Ovary (tissue), 9 donors: ENCODE measurements around the gene CSNK2A2. TPM values are rescaled to one million over a fixed set of nuclear protein-coding genes. Genes with fewer than 3 reads are reported as not detected.

Experiments
- DNase-seq, 5 donors: peaks; one replicate each; pipeline ENCODE4 v3.0.0-alpha.2; 2019 to 2020
- H3K27ac ChIP-seq, 2 donors: fragments of 200-600 bp; one replicate each; pipeline versions ENCODE4 v1.5.1 to v1.8.0; 2019 to 2022
- H3K27me3 ChIP-seq: fragments of 200-600 bp; one replicate; pipeline ENCODE4 v1.8.0; 2022
- H3K36me3 ChIP-seq: fragments of 200-600 bp; sonication (generic); one replicate; pipeline ENCODE4 v1.5.1; 2019
- H3K4me1 ChIP-seq: one replicate; pipeline ENCODE4 v1.8.1; 2013; ENCODE audit warnings: mild to moderate bottlenecking, moderate library complexity; ENCODE audit not compliant: insufficient read depth
- H3K4me3 ChIP-seq: fragments of 200-600 bp; sonication (generic); one replicate; pipeline ENCODE4 v1.5.1; 2017
- H3K9me3 ChIP-seq, 2 donors: fragments of 200-600 bp in 1 of 2; sonication (generic) in 1 of 2; one replicate each; pipeline versions ENCODE4 v1.5.1 to v1.8.1; 2013 to 2019; ENCODE audit warnings: mild to moderate bottlenecking in 1 of 2, moderate library complexity in 1 of 2
- CTCF ChIP-seq, 3 donors: fragments of 450-650 bp in 2 of 3; fragments of 200-600 bp in 1 of 3; IDR thresholded peaks; one replicate each; pipeline versions ENCODE4 v1.5.1 to v1.8.0; 2016 to 2022; ENCODE audit warnings: antibody characterized with exemption in 3 of 3, mild to moderate bottlenecking in 1 of 3
- EP300 ChIP-seq: sonication (generic); formaldehyde crosslinking; IDR thresholded peaks from one replicate; pipeline ENCODE4 v1.6.1; 2017; ENCODE audit warnings: antibody characterized with exemption
- POLR2A ChIP-seq: fragments of 450-650 bp; IDR thresholded peaks from one replicate; pipeline ENCODE4 v1.6.1; 2017; ENCODE audit warnings: antibody characterized with exemption, mild to moderate bottlenecking, moderate library complexity
- WGBS, 3 donors: extraction: QIAGEN DNeasy Blood & Tissue Kit in 1 of 3; methylation state at CpG; one replicate each; pipeline versions ENCODE4 v1.1.5 to v1.1.7; 2013 to 2017; 5-methylcytosine and 5-hydroxymethylcytosine counted together
- intact Hi-C, 4 donors: fragments of 100-400 bp; cut with DNase I; formaldehyde crosslinking; loops; one replicate each; pipeline versions ENCODE4 v1.11.0 to v1.15.1; 2022 to 2023
- polyA plus RNA-seq, 2 donors: library from polyadenylated mRNA; stranded (reverse); fragments of 200-250 nt in 1 of 2; fragments of 350-450 nt in 1 of 2; fragmentation: Illumina TruSeq in 1 of 2; extraction: RNeasy Lipid Tissue Mini Kit (QIAGEN cat#74804) in 1 of 2; gene quantifications; one replicate each; pipeline ENCODE4 v1.2.3, GENCODE V29; 2013 to 2014
- total RNA-seq, 7 donors: library from RNA; depleted of rRNA in 2 of 7; stranded (reverse); fragments of >200 nt in 2 of 7; fragmentation: NEBNext Ultra II Directional in 3 of 7; extraction: Animal tissue kit (Norgen Biotek cat#: 25700) in 3 of 7; gene quantifications; one replicate each; pipeline versions ENCODE4 v1.1.0 to v1.2.4, GENCODE V29; 2016 to 2023
- donor health status: DM: no; HTN: no; CAD: no; lungs with moderate emphysema.
- donor health status: DM: no; HTN: no; CAD: no.
- donor health status: Bipolar disorder and iron deficiency.
- donor health status: DM: yes; HTN: yes; CAD: no.
- donor health status: DM: no; HTN: no; CAD: no.
- donor health status: DM: yes; HTN: yes; CAD: no.

CSNK2A2 gene
- total and polyA plus RNA-seq, 9 donors: 23.1 to 95.6 (median 58.1) TPM

- Histone ChIP-seq H3K36me3 (no peaks in the 10 kb centered on the region), H3K27me3 (no peaks in the 10 kb centered on the region)
- intact Hi-C loops: no loop called here
Measured at GRCh38 chr16:58235663-58236062, 37.8 kb upstream of the CSNK2A2 start.

GRCh38 chr16:58234831-58235595 lies 37.1 kb upstream of the CSNK2A2 start:
- intact Hi-C loops: no loop called here
- 66 to 68% (median 66%) methylated on average over 10 of the region's 10 CpGs for WGBS, 3 donors
- Histone ChIP-seq H3K27me3 (no peaks in the 10 kb centered on the region), H3K9me3 (no peaks in the 10 kb centered on the region), H3K4me3 (no peak overlapping the region), H3K27ac (no peak overlapping the region), H3K36me3 (no peaks in the 10 kb centered on the region), H3K4me1 (no peaks in the 10 kb centered on the region)
- DNase-seq: no peak
- TF ChIP-seq EP300 (no peak), CTCF (IDR thresholded peaks at IDR 0.05) (no peak), POLR2A (no peak)

More at GRCh38 chr16:58235663-58236062, 37.8 kb upstream of the CSNK2A2 start:
- no peak overlapping the region for H3K4me3 ChIP-seq
- no peaks in the 10 kb centered on the region for H3K4me1 ChIP-seq
- WGBS, 3 donors: 27 to 41% (median 32%) methylated on average over 3 of the region's 3 CpGs
- DNase-seq: no peak
- H3K27ac ChIP-seq: no peak overlapping the region
- H3K9me3 ChIP-seq: no peaks in the 10 kb centered on the region
- no peak for TF ChIP-seq EP300
- no peak for TF ChIP-seq POLR2A
- TF ChIP-seq CTCF (IDR thresholded peaks at IDR 0.05): no peak

GRCh38 chr16:58230259-58230658 lies 32.4 kb upstream of the CSNK2A2 start:
- H3K36me3 ChIP-seq: no peaks in the 10 kb centered on the region
- intact Hi-C loops: no loop called here
- no peaks in the 10 kb centered on the region for H3K27me3 ChIP-seq
- no peak for TF ChIP-seq CTCF (IDR thresholded peaks at IDR 0.05)
- no peak for TF ChIP-seq EP300
- no peak for TF ChIP-seq POLR2A
- no peaks in the 10 kb centered on the region for H3K4me1 ChIP-seq
- H3K4me3 ChIP-seq: no peak overlapping the region
- no peak for DNase-seq
- no peaks in the 10 kb centered on the region for H3K9me3 ChIP-seq
- H3K27ac ChIP-seq: no peak overlapping the region
- 75 to 86% (median 82%) methylated on average over 8 of the region's 8 CpGs for WGBS, 3 donors

- no peak overlapping the region for H3K4me3 ChIP-seq
- 86 to 90% (median 87%) methylated on average over 3 of the region's 3 CpGs for WGBS, 3 donors
Measured at GRCh38 chr16:58226790-58227189, 28.9 kb upstream of the CSNK2A2 start.

GRCh38 chr16:58225965-58226602 lies 28.2 kb upstream of the CSNK2A2 start:
- Histone ChIP-seq H3K9me3 (no peaks in the 10 kb centered on the region), H3K36me3 (no peaks in the 10 kb centered on the region), H3K27ac (no peak overlapping the region), H3K4me1 (no peaks in the 10 kb centered on the region), H3K4me3 (no peak overlapping the region), H3K27me3 (no peaks in the 10 kb centered on the region)
- WGBS, 3 donors: 75 to 85% (median 83%) methylated on average over 8 of the region's 8 CpGs
- TF ChIP-seq POLR2A (no peak), EP300 (no peak), CTCF (IDR thresholded peaks at IDR 0.05) (no peak)
- intact Hi-C loops: no loop called here
- no peak for DNase-seq

More at GRCh38 chr16:58226790-58227189, 28.9 kb upstream of the CSNK2A2 start:
- Histone ChIP-seq H3K36me3 (no peaks in the 10 kb centered on the region), H3K4me1 (no peaks in the 10 kb centered on the region), H3K9me3 (no peaks in the 10 kb centered on the region), H3K27me3 (no peaks in the 10 kb centered on the region), H3K27ac (no peak overlapping the region)
- DNase-seq: no peak
- intact Hi-C loops: no loop called here
- no peak for TF ChIP-seq EP300
- no peak for TF ChIP-seq POLR2A
